GM19099 (cell line): Measurements from ENCODE around the gene SCN9A.

ENCODE experiments used
- POLR2A ChIP-seq: IDR thresholded peaks from 3 replicates; pipeline ENCODE4 v1.6.1; 2011; ENCODE audit warnings: low read depth; ENCODE audit not compliant: insufficient read length; ENCODE audit errors: extremely low read depth

The SCN9A gene

DNA sequence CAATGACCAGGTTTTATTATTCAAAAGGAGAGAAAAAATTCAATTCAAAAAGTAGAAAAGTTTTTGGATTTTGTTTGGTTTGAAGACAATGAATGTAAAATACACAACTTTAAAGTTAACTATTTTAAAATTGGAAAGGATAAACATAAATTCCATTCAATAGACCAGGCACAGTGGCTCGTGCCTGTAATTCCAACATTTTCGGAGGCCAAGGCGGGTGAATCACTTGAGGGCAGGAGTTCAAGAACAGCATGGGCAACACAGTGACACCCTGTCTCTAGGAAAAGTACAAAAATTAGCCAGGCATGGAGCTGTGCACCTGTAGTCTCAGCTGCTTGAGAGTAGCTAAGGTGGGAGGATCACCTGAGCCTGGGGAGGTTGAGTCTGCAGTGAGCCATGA lies 54.7 kb downstream of the SCN9A start:
- TF ChIP-seq POLR2A: no peak

DNA sequence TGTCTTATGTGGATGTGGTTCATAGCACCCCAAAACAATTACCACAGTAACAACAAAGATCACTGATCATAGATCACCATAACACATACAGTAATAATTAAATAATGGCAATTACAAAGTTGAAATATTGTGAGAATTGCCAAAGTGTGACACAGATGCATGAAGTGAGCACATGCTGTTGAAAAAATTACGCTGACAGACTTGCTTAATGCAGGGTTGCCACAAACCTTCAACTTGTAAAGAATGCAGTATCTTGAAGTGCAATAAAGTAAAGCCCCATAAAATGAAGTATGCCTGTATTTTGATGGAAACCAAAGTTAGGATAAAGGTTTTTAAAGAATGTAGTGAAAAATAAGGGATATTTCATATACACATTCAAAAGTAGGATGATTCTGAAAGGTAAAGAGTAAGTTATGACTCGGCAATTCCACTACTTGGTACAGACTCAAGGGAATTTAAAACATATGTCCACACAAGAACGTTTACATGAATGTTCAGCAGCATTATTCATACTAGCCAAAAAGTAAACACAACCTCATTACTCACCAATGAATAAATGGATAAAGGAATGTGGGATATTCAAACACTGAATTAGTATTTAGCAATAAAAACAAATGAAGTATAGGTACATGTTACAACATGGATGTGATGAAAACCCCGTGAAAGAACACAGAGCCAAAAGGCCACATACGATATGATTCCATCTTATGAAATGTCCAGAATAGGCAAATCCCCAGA lies 61.6 kb downstream of the SCN9A start:
- TF ChIP-seq POLR2A: no peak

DNA sequence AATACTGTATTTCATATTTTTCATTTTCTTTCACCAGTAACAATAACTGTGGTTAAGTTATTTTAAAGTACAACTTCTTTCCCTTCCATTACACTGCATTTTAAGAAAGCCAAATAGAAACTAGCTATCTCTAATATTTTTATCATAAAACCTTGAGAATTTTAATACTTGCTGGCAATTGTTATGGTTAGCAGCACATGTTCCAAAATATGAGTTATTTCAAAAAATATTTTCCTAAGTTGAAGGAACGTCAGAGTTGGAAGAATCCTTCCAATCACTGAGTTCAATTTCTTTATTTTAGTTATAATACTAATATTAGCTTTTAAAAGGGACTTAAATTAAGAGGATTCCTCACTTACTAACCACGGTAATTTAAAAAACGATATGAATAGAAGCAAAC lies 68.4 kb downstream of the SCN9A start:
- no peak for TF ChIP-seq POLR2A

DNA sequence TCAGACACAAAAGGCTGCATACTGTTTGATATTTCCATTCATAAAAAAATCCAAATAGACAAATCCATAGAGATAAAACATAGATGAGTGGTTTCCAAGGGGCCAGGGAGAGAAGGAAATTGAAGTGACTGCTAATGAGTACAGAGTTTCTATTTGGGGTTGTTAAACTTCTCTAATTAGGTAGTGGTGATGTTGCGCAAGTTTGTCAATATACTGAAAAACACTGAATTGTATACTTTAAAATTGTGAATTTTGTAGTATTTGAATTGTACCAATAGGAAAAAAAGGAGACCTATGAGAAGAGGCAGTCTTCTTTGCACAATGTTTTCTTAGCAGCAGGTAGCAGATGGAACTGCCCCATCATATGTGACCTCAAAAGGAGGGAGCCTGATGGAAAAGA lies 71.1 kb downstream of the SCN9A start:
- TF ChIP-seq POLR2A: no peak

DNA sequence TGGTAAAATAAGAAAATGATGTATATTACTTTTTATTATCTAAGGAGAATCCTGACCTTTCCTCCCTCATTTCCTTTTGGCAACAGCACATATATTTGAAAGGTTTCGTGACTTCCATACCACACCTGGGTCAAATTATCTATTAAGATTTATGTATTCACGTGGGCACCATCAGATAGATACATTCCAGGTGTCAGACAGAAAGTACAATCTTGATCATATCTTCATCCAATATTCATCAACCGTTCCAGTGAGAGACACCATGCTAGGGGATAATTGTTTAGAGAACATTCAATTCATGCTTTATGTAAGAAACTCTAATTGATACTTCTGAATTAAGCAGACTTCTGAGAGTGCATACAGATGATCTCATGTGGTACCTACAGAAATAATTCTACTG lies 73.7 kb downstream of the SCN9A start:
- no peak for TF ChIP-seq POLR2A

DNA sequence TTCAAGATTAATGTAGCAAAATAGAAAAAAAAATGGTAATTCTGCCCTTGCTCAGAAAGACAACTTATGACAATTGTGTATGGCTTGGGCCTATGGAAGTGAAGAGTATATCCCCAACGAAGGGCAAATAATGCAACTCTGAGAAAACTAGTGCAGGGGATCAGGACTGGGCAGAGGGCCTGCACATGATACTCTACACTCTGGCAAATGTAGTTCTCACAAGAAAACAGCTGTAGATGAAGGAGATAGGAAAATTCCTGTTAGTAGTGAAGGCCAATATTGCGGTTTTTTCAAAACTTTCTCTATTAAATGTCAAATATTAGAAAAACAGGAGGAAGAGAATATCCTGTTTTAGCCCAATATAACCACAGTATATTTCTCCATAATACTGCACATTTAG lies 77.8 kb downstream of the SCN9A start:
- TF ChIP-seq POLR2A: no peak

DNA sequence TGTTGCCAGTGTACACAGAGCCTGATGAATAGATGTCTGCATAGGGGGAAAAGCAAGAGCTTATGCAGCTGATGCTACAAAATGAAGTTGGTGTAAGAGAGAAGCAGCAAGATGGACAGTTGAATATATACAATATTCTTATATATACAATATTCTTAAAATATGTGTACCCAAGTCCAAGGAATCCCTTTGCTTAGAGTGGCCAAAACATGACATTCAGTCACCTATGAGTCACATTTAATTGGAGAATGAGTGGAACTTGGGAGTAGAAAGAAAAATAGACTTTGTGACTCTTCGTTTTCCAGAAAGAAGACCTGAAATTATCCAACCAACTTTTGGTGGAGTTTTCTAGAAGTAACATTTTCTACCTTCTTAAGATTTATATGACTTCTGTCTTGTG lies 81.8 kb downstream of the SCN9A start:
- no peak for TF ChIP-seq POLR2A

DNA sequence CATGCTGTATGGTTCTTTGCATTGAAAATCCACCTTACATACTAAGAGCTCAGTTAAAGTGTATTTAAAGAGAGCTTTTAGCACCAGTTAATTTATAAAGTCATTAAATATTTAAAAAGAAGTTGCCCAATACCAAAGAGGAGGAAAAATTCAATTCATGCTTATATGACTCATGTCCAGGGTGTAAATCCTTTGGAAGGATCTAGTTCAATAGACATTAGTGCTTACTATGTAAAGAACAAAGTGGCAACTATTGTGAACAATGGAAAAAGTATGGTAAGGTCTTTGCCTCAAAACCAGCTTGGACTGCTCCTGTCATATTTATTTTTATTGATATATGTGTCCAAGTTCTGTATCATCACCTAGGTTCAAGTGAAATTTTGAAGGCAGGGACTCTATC lies 90.5 kb downstream of the SCN9A start:
- no peak for TF ChIP-seq POLR2A

DNA sequence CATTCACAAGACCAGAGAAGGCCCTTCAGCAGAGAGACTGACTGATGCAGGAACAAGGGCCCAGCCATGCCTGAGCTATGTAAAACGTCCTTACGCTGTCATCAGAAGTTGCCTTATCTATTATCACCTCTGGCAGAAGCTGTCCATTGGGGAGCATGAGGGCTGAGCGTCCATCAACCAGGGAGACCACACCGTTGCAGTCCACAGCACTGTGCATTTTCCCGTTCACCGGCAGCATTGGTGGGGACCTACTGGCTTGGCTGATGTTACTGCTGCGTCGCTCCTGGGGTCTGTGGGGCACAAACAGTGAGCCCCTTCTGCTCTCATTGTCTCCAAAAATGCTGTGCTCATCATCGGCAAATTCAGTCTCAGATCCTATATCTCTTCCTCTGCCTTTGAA lies 91.4 kb downstream of the SCN9A start:
- no peak for TF ChIP-seq POLR2A

DNA sequence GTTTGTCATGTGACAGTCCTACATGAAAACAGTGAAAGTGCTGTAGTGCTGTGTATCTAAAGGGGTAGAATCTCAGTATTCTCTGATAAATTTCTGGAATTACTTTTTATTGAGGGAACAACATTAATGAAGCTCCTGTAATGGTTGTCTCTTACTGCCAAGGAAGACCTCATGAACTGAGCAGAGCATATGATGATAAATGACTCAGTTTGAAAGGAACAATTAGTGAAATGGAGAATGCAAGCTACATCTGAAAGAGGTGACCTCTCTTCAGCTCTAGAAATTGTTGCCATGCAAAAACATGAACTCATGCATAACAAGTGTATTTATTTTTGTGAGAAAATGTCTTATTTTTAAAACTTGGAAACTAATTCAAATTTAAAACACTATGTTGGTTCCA lies 93.6 kb downstream of the SCN9A start:
- TF ChIP-seq POLR2A: no peak

DNA sequence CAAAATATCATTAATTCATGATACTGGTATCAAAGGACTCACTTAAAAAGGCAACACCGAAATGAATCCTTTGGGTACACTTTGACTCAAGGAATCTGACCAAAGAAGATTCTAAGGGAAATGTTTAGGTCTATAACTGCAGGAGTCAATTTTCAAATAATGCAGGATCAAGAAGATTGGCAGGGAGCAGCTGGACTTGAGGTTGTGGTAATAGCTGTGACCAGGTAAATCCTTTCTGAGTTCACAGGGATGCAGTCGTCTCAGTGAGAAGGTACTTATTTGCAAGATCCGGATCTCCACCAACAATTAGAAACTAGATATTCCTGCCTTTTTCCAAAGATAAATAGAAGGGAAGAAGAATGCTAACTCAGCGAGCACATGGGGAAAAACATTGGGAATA lies 96.9 kb downstream of the SCN9A start:
- no peak for TF ChIP-seq POLR2A

DNA sequence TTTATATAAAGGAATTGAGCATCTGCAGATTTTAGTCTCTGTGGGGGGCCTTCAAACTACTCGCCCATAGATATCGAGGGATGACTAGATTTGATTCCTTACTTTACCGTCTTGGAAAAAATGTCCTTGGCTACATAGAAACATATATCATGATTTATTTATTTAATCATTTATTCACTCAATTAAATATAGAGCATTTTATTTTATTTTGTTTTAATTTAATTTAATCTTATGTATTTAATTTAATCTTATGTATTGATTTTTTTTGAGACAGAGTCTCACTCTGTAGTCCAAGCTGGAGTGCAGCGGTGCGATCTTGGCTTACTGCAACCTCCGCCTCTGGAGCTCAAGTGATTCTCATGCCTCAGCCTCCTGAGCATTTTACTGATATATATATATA lies 105.4 kb downstream of the SCN9A start:
- no peak for TF ChIP-seq POLR2A

DNA sequence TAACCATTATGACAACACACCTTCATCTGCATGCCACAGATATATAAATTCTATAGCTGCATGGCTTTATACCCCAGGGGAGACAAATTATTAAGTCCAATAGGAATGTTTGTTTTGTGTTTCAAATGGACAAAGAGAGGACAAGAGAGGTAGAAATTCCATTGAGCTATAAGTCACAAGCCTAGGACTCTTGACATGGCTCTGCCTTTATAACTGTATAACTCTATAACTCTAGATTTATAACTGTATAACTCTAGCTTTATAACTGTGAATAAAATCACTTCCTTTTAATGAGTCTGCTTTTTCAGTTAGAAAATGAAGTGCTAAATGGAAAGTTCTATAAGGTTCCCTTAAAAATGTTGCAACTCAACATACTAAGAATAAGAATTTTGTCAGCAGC lies 106.4 kb downstream of the SCN9A start:
- no peak for TF ChIP-seq POLR2A

DNA sequence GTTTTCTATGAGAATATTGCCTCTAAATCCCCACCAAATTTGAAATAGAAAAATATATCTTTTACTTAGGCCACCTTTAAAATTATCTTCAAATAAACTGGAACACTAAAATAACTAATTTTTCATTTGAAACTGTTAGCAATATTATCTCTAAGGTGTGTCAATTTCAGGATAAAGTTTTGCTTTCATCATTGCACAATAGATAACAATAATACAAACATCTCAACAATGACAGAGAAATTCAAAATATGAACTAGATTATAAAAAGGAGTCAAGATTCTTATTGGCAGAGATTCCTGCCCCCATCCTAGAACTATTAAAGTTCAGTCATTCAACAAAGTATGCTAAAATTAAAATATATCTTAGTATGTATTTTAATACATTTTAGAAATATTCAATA lies 117.9 kb downstream of the SCN9A start:
- TF ChIP-seq POLR2A: no peak

DNA sequence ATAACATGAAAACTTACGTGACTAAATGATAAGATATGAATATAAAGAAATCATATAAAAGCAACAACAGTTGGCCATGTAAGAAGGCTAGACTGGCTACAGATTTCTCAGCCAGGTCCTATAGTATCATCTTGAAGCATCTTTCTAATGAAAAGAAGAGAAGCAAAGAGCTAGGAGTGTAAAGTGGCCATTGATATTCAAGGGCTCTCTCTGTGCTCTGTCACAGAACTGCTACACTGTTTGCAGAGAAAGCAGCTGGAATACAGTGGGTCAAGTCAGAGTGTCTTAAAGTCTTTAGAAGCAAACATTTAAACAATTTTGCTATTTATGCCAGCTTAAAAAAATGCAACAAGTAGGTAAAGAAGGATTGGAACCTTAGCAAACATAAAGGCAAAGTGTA lies 118.8 kb downstream of the SCN9A start:
- no peak for TF ChIP-seq POLR2A

DNA sequence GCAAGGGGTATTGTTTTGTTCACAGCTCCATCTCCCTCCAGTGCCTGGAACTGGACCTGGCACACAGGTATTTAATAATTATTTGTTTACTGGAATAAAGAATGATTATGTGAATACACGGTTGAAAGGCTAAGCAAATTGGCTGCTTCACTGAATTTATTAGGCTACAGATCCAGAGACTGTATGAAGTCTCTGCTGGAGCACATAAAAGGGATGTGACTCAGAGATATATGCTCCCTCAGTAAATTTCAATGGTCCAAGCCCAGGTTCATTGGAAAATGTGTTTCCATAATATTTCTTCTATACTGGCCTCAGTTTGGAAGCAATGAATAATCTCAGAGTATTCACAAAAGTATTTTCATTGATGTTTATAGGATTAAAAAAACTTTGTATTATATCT lies 126.4 kb downstream of the SCN9A start:
- no peak for TF ChIP-seq POLR2A

DNA sequence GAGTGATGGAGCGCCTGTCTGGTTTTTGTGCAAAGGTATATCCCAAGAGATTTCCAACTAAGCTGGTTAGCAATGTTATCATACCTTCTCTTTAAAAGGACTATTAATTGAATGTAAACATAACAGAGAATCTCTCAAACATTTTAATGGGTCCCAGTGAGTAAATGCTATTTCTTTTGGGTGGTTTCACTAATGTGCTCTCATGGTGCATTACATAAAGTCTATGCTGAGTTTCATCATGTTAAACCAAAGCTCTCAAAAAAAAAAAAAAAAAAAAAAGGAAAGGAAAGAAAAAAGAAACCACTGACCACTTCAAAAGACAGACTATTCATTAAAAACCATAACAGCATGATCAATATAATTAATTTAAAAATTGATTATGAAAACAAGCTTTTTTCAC lies 128.8 kb downstream of the SCN9A start:
- TF ChIP-seq POLR2A: no peak
